SHP77 treated with DMSO at 0.1 percent for 48 hours (cell line): ENCODE results near the gene PRR15L.

Source experiments
- DNase-seq: peaks from one replicate; lab custom pipeline; 2025; lab: John Stamatoyannopoulos, UW

The PRR15L gene

GRCh38 chr17:47959825-47960655 is 2.4 kb upstream of the PRR15L start:
- DNase-seq, result no peak

- DNase-seq, result no peak
These were observed 692 bp downstream of the PRR15L start for GRCh38 chr17:47956791-47957590.

- DNase-seq, result no peak
These were observed 1.9 kb downstream of the PRR15L start for GRCh38 chr17:47955497-47956461.

- no peak for DNase-seq
These were observed 3.8 kb downstream of the PRR15L start for GRCh38 chr17:47953909-47954308.

- DNase-seq, result no peak
These were observed 5.3 kb downstream of the PRR15L start for GRCh38 chr17:47952171-47953021.

GRCh38 chr17:47950448-47950847 is 7.2 kb downstream of the PRR15L start:
- DNase-seq, result no peak

GRCh38 chr17:47949946-47950345 is 7.7 kb downstream of the PRR15L start:
- no peak for DNase-seq

GRCh38 chr17:47949197-47949759 is 8.4 kb downstream of the PRR15L start:
- DNase-seq, result peak; percentile 71

- DNase-seq, result no peak
These were observed 8.9 kb downstream of the PRR15L start for GRCh38 chr17:47948706-47949196.

GRCh38 chr17:47946929-47947397 is 10.7 kb downstream of the PRR15L start:
- DNase-seq, result peak; percentile 83

- DNase-seq, result no peak
These were observed 11.2 kb downstream of the PRR15L start for GRCh38 chr17:47946516-47946915.

GRCh38 chr17:47945529-47946508 is 11.9 kb downstream of the PRR15L start:
- no peak for DNase-seq

- DNase-seq, result no peak
These were observed 12.6 kb downstream of the PRR15L start for GRCh38 chr17:47945080-47945479.

- DNase-seq, result no peak
These were observed 15.1 kb downstream of the PRR15L start for GRCh38 chr17:47942568-47942967.

- DNase-seq, result no peak
These were observed 15.6 kb downstream of the PRR15L start for GRCh38 chr17:47942096-47942510.

- peak; percentile 100 for DNase-seq
These were observed 16.2 kb downstream of the PRR15L start, which contains the start of gene PNPO for GRCh38 chr17:47941246-47942095. Gene PNPO, plus strand, starts transcription at chr17:47941571. Its CDS starts 105 bp downstream, at chr17:47941676.

GRCh38 chr17:47937941-47938340 is 19.7 kb downstream of the PRR15L start:
- no peak for DNase-seq

GRCh38 chr17:47935961-47936360 is 21.7 kb downstream of the PRR15L start:
- DNase-seq, result no peak
